HG02852 (cell line): ENCODE data around the gene PRELP.
"Not testable (repeated sequence)": the region's sequence is repeated elsewhere in the genome, so short reads cannot be mapped to it uniquely, and the experiment has no call there.

ENCODE experiments used
- ATAC-seq: cut with Tn5 transposase; IDR thresholded peaks from one replicate; pipeline ENCODE4 v1.9.1; 2021; ENCODE audit warnings: mild to moderate bottlenecking, moderate library complexity; ENCODE audit not compliant: unreplicated experiment

Gene PRELP

GRCh38 chr1:203504400-203505250 is 29.0 kb downstream of the PRELP start:
- ATAC-seq: no peak

GRCh38 chr1:203505526-203506204 is 30.1 kb downstream of the PRELP start:
- no peak for ATAC-seq

- ATAC-seq: no peak
Measured at GRCh38 chr1:203506858-203507626, 31.4 kb downstream of the PRELP start.

GRCh38 chr1:203507759-203508158 is 32.2 kb downstream of the PRELP start:
- no peak for ATAC-seq

GRCh38 chr1:203508463-203509073 is 33.0 kb downstream of the PRELP start:
- ATAC-seq: no peak

GRCh38 chr1:203509135-203509534 is 33.5 kb downstream of the PRELP start:
- no peak for ATAC-seq

GRCh38 chr1:203511513-203511912 is 35.9 kb downstream of the PRELP start:
- no peak for ATAC-seq

GRCh38 chr1:203511930-203512329 is 36.3 kb downstream of the PRELP start:
- ATAC-seq: no peak

- ATAC-seq: no peak
Measured at GRCh38 chr1:203512517-203512847, 36.9 kb downstream of the PRELP start.

- ATAC-seq: no peak
Measured at GRCh38 chr1:203512848-203513584, 37.4 kb downstream of the PRELP start.

GRCh38 chr1:203513585-203514031 is 38.0 kb downstream of the PRELP start:
- ATAC-seq: no peak

- no peak for ATAC-seq
Measured at GRCh38 chr1:203516184-203516583, 40.6 kb downstream of the PRELP start.

- ATAC-seq: no peak
Measured at GRCh38 chr1:203516906-203517305, 41.3 kb downstream of the PRELP start.

GRCh38 chr1:203517426-203518110 is 42.0 kb downstream of the PRELP start:
- ATAC-seq: no peak

- not testable (repeated sequence) for ATAC-seq
Measured at GRCh38 chr1:203518139-203518538, 42.5 kb downstream of the PRELP start.

- no peak for ATAC-seq
Measured at GRCh38 chr1:203518541-203518940, 42.9 kb downstream of the PRELP start.

- no peak for ATAC-seq
Measured at GRCh38 chr1:203519053-203519840, 43.6 kb downstream of the PRELP start.

- no peak for ATAC-seq
Measured at GRCh38 chr1:203519896-203520295, 44.3 kb downstream of the PRELP start.

- ATAC-seq: no peak
Measured at GRCh38 chr1:203520315-203520714, 44.7 kb downstream of the PRELP start.
